GM19455 (cell line): ENCODE results near the gene CCDC196.
A peak's percentile ranks its signal among the peaks of the same experiment; 100 is the strongest.
"Not testable (repeated sequence)": the region's sequence is repeated elsewhere in the genome, so short reads cannot be mapped to it uniquely, and the experiment has no call there.

Source experiments
- ATAC-seq: cut with Tn5 transposase; IDR thresholded peaks from one replicate; pipeline ENCODE4 v1.9.1; 2021; ENCODE audit not compliant: unreplicated experiment

CCDC196 gene

GRCh38 chr14:66495218-66496098 lies 9.3 kb downstream of the CCDC196 start:
- ATAC-seq, result peak; percentile 88

GRCh38 chr14:66496188-66496807 lies 10.1 kb downstream of the CCDC196 start:
- no peak for ATAC-seq

GRCh38 chr14:66496911-66497310 lies 10.7 kb downstream of the CCDC196 start:
- no peak for ATAC-seq

- no peak for ATAC-seq
Measured at GRCh38 chr14:66498311-66498710, 12.1 kb downstream of the CCDC196 start.

- no peak for ATAC-seq
Measured at GRCh38 chr14:66501592-66501991, 15.4 kb downstream of the CCDC196 start.

GRCh38 chr14:66502836-66503235 lies 16.7 kb downstream of the CCDC196 start:
- ATAC-seq, result not testable (repeated sequence)

- no peak for ATAC-seq
Measured at GRCh38 chr14:66503532-66503931, 17.4 kb downstream of the CCDC196 start.

- ATAC-seq, result peak; percentile 19
Measured at GRCh38 chr14:66507181-66507721, 21.1 kb downstream of the CCDC196 start.

GRCh38 chr14:66507722-66508546 lies 21.8 kb downstream of the CCDC196 start, which contains the start of gene GPHN:
TSS of gene GPHN (plus strand) at chr14:66508147.
- ATAC-seq, result peak; percentile 85

GRCh38 chr14:66508547-66508845 lies 22.3 kb downstream of the CCDC196 start:
- peak; percentile 2 for ATAC-seq

- peak; percentile 23 for ATAC-seq
Measured at GRCh38 chr14:66508846-66509621, 22.9 kb downstream of the CCDC196 start.

GRCh38 chr14:66509874-66510273 lies 23.7 kb downstream of the CCDC196 start:
- no peak for ATAC-seq

GRCh38 chr14:66511849-66512248 lies 25.7 kb downstream of the CCDC196 start:
- no peak for ATAC-seq

- ATAC-seq, result no peak
Measured at GRCh38 chr14:66514213-66514612, 28.0 kb downstream of the CCDC196 start.

- ATAC-seq, result no peak
Measured at GRCh38 chr14:66530526-66530925, 44.4 kb downstream of the CCDC196 start.

- ATAC-seq, result no peak
Measured at GRCh38 chr14:66539034-66539433, 52.9 kb downstream of the CCDC196 start.

- no peak for ATAC-seq
Measured at GRCh38 chr14:66540038-66540437, 53.9 kb downstream of the CCDC196 start.

GRCh38 chr14:66541627-66542026 lies 55.5 kb downstream of the CCDC196 start:
- ATAC-seq, result no peak

- ATAC-seq, result no peak
Measured at GRCh38 chr14:66543996-66544395, 57.8 kb downstream of the CCDC196 start.

GRCh38 chr14:66545191-66545590 lies 59.0 kb downstream of the CCDC196 start:
- ATAC-seq, result not testable (repeated sequence)
